Osteoblast (primary cell): ENCODE measurements around the gene TMEM181. TPM values are rescaled to one million over a fixed set of nuclear protein-coding genes. Genes with fewer than 3 reads are reported as not detected.

ENCODE experiments used
- DNase-seq: peaks from one replicate; pipeline ENCODE4 v3.0.0; 2011; ENCODE audit warnings: low spot score, mixed read lengths; ENCODE audit not compliant: insufficient read length; ENCODE audit errors: missing footprints
- H2AFZ ChIP-seq: 2 replicates; pipeline ENCODE4 v1.6.0; 2011; ENCODE audit warnings: mild to moderate bottlenecking, low read length
- H3K27ac ChIP-seq: 2 replicates; pipeline ENCODE4 v1.5.1; 2011; ENCODE audit warnings: mild to moderate bottlenecking, low read depth, low read length, moderate library complexity
- H3K27me3 ChIP-seq: 2 replicates; pipeline ENCODE4 v1.6.0; 2012; ENCODE audit warnings: mild to moderate bottlenecking, control low read depth, inconsistent platforms, low read length, moderate library complexity; ENCODE audit not compliant: insufficient read depth
- H3K36me3 ChIP-seq: 2 replicates; pipeline ENCODE4 v1.5.1; 2011; ENCODE audit warnings: mild to moderate bottlenecking, low read length, control low read depth, moderate library complexity; ENCODE audit not compliant: insufficient read depth
- H3K4me1 ChIP-seq: 2 replicates; pipeline ENCODE4 v1.5.1; 2011; ENCODE audit warnings: mild to moderate bottlenecking, low read length, control low read depth, moderate library complexity; ENCODE audit not compliant: insufficient read depth
- H3K4me2 ChIP-seq: 2 replicates; pipeline ENCODE4 v1.6.0; 2011; ENCODE audit warnings: mild to moderate bottlenecking, low read length; ENCODE audit not compliant: insufficient read depth
- H3K4me3 ChIP-seq: fragments of 200-600 bp; sonication (generic); 3 replicates; pipeline ENCODE4 v1.5.1; 2012; ENCODE audit warnings: mild to moderate bottlenecking, low read length, inconsistent platforms; ENCODE audit not compliant: insufficient read depth
- H3K79me2 ChIP-seq: 2 replicates; pipeline ENCODE4 v1.6.0; 2012; ENCODE audit warnings: mild to moderate bottlenecking, low read length, control low read depth, inconsistent platforms; ENCODE audit not compliant: insufficient read depth
- H3K9me3 ChIP-seq: 2 replicates; pipeline ENCODE4 v1.5.1; 2011; ENCODE audit warnings: low read depth, low read length, control low read depth
- H4K20me1 ChIP-seq: 2 replicates; pipeline ENCODE4 v1.6.0; 2012; ENCODE audit warnings: mild to moderate bottlenecking, low read length, control low read depth; ENCODE audit not compliant: insufficient read depth
- total RNA-seq: library from RNA; depleted of rRNA; stranded (reverse); fragments of >200 nt; gene quantifications from 2 replicates; pipeline ENCODE4 v1.2.3, GENCODE V29; 2012
- TF ChIP-seq, protein P1 (sequence below): IDR thresholded peaks from 2 replicates; pipeline ENCODE4 v1.5.1; 2011; ENCODE audit warnings: mild to moderate bottlenecking, low read depth, low read length, moderate library complexity; ENCODE audit errors: extremely low read depth

Gene TMEM181
- total RNA-seq, 1 donor = 43.8 TPM

DNA sequence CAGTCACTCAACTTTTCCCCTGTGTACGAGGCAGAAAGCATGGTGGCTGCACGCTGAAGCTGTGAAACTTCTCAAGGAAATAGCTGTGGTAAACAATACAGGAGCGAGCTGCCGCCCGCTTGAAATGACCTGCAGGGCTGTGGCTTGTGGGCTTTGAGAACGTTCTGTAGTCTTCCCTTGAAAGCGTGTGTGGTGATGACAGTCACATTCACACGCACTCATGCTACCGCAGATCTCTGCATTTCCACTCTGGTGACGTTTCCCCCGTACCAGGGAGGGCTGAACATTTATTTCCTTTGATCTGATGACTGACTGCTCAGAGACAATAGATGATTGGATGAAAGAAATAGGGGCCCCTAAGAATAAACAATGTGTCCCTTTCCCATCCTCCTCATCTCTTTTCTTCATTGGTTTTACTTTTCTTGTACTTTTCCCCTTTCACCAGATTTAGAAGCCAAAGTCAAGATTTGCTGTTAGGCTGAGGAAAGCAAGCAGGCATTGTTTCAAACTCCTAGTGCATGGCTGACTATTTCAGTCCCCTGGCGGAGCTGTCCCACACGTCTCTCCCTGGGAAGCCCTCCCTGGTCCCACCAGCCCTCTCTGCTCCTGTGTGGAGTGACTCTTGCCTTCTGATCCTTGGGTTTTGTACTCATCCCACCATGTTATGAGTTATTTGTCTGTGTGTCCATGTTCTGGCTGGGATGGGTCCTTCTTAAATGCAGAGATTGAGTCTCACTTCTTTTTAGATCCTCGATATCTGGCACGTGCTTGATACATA is 93.9 kb downstream of the TMEM181 start:
- H3K27me3 ChIP-seq = no peaks in the 10 kb centered on the region
- TF ChIP-seq, protein P1, sequence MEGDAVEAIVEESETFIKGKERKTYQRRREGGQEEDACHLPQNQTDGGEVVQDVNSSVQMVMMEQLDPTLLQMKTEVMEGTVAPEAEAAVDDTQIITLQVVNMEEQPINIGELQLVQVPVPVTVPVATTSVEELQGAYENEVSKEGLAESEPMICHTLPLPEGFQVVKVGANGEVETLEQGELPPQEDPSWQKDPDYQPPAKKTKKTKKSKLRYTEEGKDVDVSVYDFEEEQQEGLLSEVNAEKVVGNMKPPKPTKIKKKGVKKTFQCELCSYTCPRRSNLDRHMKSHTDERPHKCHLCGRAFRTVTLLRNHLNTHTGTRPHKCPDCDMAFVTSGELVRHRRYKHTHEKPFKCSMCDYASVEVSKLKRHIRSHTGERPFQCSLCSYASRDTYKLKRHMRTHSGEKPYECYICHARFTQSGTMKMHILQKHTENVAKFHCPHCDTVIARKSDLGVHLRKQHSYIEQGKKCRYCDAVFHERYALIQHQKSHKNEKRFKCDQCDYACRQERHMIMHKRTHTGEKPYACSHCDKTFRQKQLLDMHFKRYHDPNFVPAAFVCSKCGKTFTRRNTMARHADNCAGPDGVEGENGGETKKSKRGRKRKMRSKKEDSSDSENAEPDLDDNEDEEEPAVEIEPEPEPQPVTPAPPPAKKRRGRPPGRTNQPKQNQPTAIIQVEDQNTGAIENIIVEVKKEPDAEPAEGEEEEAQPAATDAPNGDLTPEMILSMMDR = no peak
- H3K4me1 ChIP-seq = peaks cover 50% of the 10 kb centered on the region
- H3K79me2 ChIP-seq = no peaks in the 10 kb centered on the region
- DNase-seq = no peak
- H2AFZ ChIP-seq = no peak overlapping the region
- no peaks in the 10 kb centered on the region for H3K36me3 ChIP-seq
- no peaks in the 10 kb centered on the region for H3K9me3 ChIP-seq
- peak overlapping the region; percentile 95 for H3K27ac ChIP-seq
- no peak overlapping the region for H3K4me2 ChIP-seq
- no peak overlapping the region for H3K4me3 ChIP-seq
- H4K20me1 ChIP-seq = no peaks in the 10 kb centered on the region

DNA sequence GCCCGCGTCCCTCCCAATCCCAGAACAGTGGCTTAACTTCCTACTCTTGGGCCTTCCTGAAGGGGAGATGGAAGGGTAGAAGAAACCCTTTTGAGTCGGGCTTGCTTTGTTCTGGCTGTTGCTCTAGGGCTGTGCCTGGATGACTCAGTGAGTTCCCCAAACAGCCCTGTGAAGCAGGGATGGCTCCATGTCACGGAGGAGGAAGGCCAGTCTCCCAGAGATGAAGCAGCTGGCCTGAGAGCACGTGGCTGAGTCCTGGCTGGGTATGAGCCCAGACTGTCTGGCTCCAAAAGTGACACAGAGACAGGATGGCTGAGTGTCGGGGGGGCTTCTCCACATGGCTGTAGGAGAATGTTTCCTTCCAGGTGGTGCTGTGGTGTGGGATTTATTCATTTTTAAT is 94.6 kb downstream of the TMEM181 start:
- peak; percentile 91 for DNase-seq
- no peaks in the 10 kb centered on the region for H3K36me3 ChIP-seq
- H4K20me1 ChIP-seq = no peaks in the 10 kb centered on the region
- no peaks in the 10 kb centered on the region for H3K9me3 ChIP-seq
- H3K79me2 ChIP-seq = no peaks in the 10 kb centered on the region
- peak overlapping the region; percentile 95 for H3K27ac ChIP-seq
- no peaks in the 10 kb centered on the region for H3K27me3 ChIP-seq
- H3K4me2 ChIP-seq = peak overlapping the region; percentile 61
- H2AFZ ChIP-seq = peak overlapping the region; percentile 76
- peaks cover 43% of the 10 kb centered on the region for H3K4me1 ChIP-seq
- H3K4me3 ChIP-seq = peak overlapping the region; percentile 5
- TF ChIP-seq, protein P1 = no peak

DNA sequence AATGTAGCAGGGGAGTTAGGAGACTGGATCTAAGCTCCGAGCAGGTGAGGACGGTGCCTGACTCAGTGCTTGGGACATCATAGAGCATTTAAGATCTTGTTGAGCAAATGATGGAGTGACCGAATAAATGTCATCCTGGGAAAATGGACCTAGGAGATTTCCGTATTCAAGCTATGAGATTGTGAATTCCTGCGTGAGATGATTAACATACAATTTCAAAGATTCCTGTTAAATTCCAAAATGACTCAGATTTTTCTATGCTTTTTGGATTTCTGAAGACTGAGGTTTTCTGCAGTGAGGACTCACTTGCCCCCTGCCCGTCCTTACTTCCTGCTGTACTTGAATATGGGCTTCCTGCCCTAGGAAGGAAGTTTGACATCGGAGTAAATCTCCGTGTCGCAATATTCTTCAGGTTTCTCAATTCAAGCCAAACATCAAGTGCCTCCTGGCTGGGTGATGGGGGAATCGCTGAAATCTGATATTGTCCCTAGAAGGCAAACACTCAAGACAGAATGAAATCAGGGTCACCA is 95.1 kb downstream of the TMEM181 start:
- Histone ChIP-seq H3K4me2 (peak overlapping the region; percentile 61), H3K36me3 (no peaks in the 10 kb centered on the region), H3K4me3 (peak overlapping the region; percentile 27), H3K9me3 (no peaks in the 10 kb centered on the region), H3K79me2 (no peaks in the 10 kb centered on the region), H3K4me1 (peaks cover 37% of the 10 kb centered on the region), H4K20me1 (no peaks in the 10 kb centered on the region), H3K27me3 (no peaks in the 10 kb centered on the region), H3K27ac (peak overlapping the region; percentile 95), H2AFZ (peak overlapping the region; percentile 76)
- TF ChIP-seq, protein P1 = no peak
- peak; percentile 81 for DNase-seq
